Peyer's patch (tissue), 4 donors: Measurements from ENCODE around the gene HOMEZ. TPM values are rescaled to one million over a fixed set of nuclear protein-coding genes. Genes with fewer than 3 reads are reported as not detected.
A peak's percentile ranks its signal among the peaks of the same experiment; 100 is the strongest.

ENCODE experiments used
- DNase-seq, 3 donors: peaks; one replicate each; pipeline ENCODE4 v3.0.0-alpha.2; 2017 to 2019
- H3K27ac ChIP-seq, 4 donors: fragments of 200-600 bp; sonication (generic); one replicate each; pipeline ENCODE4 v1.5.1; 2016 to 2019
- H3K27me3 ChIP-seq, 2 donors: fragments of 200-600 bp; sonication (generic); one replicate each; pipeline ENCODE4 v1.5.1; 2019
- H3K36me3 ChIP-seq, 3 donors: fragments of 200-600 bp; sonication (generic); one replicate each; pipeline ENCODE4 v1.5.1; 2016 to 2019
- H3K4me1 ChIP-seq, 4 donors: fragments of 200-600 bp; sonication (generic); one replicate each; pipeline ENCODE4 v1.5.1; 2016 to 2019
- H3K4me3 ChIP-seq, 4 donors: fragments of 200-600 bp; sonication (generic); 1 replicate in 3 of 4; 2 replicates in 1 of 4; pipeline ENCODE4 v1.5.1; 2016 to 2019; ENCODE audit warnings: mild to moderate bottlenecking in 1 of 4
- H3K9me3 ChIP-seq, 4 donors: fragments of 200-600 bp; sonication (generic); one replicate each; pipeline ENCODE4 v1.5.1; 2016 to 2019; ENCODE audit warnings: mild to moderate bottlenecking in 1 of 4
- POLR2A ChIP-seq, 2 donors: fragments of 450-650 bp; IDR thresholded peaks; one replicate each; pipeline ENCODE4 v1.5.1; 2017; ENCODE audit warnings: antibody characterized with exemption in 2 of 2, mild to moderate bottlenecking in 2 of 2, moderate library complexity in 2 of 2
- total RNA-seq, 4 donors: library from RNA; depleted of rRNA; stranded (reverse); fragments of >200 nt; gene quantifications; one replicate each; pipeline ENCODE4 v1.1.0, GENCODE V29; 2016
- TF ChIP-seq, protein P1 (sequence below), 6 experiments: fragments of 450-650 bp in 4 of 6; fragments of 200-600 bp in 2 of 6; sonication (generic) in 1 of 6; IDR thresholded peaks; one replicate each; pipeline ENCODE4 v1.5.1; 2017 to 2019; ENCODE audit warnings: antibody characterized with exemption in 6 of 6, mild to moderate bottlenecking in 3 of 6, moderate library complexity in 1 of 6

The HOMEZ gene
- total RNA-seq, 4 donors from 2014 or later: 10.5 to 23.9 (median 15.0) TPM

DNA sequence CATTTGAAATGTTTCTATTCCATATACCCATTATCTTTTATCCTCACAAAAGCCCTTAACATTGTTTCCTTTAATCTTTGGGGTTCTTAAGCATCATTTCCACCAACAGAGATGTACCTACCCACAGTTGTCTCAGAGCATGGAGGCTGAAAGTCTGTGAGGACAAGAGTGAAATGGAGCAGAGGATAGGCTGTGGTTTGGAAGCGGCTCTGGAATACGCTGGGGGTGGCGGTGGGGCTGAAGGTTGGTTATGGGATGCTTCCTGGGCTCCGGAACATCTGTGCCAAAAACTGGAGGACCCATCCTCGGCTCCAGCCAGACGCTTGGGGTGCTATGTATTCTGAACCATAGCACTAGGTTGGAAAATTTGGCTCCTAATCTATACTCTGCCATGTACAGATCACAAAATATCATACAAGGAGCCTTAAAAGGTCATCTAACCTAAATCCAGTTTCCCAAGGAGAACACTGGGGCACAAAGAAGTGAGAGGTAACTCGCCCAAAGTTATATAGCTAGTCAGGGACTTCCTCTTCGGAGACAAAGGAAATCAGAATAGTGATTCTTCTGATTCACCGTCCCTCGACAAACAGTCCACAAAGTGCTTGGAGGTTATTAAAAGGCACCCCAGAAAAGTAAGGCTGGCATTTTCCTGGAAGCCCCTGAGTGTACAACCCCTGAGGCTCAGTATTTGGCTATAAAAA is 14.2 kb upstream of the HOMEZ start:
- Histone ChIP-seq H3K9me3 (no peaks in the 10 kb centered on the region), H3K27ac (peak overlapping the region; percentile 97 to 100 (median 100)), H3K27me3 (no peaks in the 10 kb centered on the region), H3K4me1 (peaks cover 0 to 16% (median 2%) of the 10 kb centered on the region in 4 donors), H3K36me3 (peaks cover 0 to 19% (median 0%) of the 10 kb centered on the region in 3 donors), H3K4me3 (peak overlapping the region; percentile 76 to 96 (median 82))
- DNase-seq: no peak
- TF ChIP-seq, protein P1, sequence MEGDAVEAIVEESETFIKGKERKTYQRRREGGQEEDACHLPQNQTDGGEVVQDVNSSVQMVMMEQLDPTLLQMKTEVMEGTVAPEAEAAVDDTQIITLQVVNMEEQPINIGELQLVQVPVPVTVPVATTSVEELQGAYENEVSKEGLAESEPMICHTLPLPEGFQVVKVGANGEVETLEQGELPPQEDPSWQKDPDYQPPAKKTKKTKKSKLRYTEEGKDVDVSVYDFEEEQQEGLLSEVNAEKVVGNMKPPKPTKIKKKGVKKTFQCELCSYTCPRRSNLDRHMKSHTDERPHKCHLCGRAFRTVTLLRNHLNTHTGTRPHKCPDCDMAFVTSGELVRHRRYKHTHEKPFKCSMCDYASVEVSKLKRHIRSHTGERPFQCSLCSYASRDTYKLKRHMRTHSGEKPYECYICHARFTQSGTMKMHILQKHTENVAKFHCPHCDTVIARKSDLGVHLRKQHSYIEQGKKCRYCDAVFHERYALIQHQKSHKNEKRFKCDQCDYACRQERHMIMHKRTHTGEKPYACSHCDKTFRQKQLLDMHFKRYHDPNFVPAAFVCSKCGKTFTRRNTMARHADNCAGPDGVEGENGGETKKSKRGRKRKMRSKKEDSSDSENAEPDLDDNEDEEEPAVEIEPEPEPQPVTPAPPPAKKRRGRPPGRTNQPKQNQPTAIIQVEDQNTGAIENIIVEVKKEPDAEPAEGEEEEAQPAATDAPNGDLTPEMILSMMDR (IDR thresholded peaks at IDR 0.05): no peak
- TF ChIP-seq POLR2A (IDR thresholded peaks at IDR 0.05): no peak

DNA sequence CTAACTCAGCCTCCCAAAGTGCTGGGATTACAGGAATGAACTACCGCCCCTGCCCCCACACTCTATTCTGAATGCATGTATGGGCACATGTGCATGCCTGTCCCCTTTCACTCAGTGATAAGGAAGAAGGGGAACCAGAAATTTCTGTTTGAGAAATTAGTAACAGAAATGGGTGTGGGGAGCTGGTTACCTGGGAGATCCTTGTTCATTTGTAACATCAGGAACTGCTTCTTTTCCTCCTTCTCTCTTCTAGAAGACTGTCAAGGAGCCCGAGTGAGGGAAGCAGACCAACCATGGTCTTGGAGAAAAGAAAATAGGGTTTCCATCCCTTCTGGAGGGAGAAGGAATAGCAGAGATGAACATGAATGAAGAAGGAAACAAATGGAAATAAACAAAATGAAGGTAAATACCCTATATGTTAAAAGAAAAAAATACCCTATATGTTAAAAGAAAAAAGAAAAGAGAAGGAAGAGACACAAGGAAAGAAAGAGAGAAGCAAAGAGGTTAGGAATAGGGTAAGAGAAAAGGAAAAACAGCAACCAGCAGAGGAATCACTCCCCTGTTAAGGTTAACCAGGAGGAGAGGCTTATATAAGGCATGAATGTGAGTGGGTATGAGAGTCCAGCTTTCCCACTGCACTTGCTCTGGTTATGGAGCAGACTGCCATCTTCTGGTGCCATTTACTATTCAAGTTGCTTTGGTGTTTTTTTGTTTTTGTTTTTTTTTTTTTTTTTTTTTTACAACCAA is 13.5 kb upstream of the HOMEZ start:
- Histone ChIP-seq H3K27ac (peak overlapping the region in 1 of 4 donors; percentile 6), H3K4me1 (peaks cover 0 to 24% (median 2%) of the 10 kb centered on the region in 4 donors), H3K27me3 (no peaks in the 10 kb centered on the region), H3K4me3 (no peak overlapping the region), H3K9me3 (no peaks in the 10 kb centered on the region), H3K36me3 (peaks cover 0 to 19% (median 0%) of the 10 kb centered on the region in 3 donors)
- TF ChIP-seq, protein P1 (IDR thresholded peaks at IDR 0.05): peak in 3 of 6 experiments; percentile 33 to 45 (median 34)
- TF ChIP-seq POLR2A (IDR thresholded peaks at IDR 0.05): no peak
- peak in 1 of 3 donors; percentile 62 for DNase-seq

- DNase-seq: no peak
- no peak overlapping the region for H3K4me3 ChIP-seq
- H3K9me3 ChIP-seq: no peaks in the 10 kb centered on the region
- no peak overlapping the region for H3K27ac ChIP-seq
- no peak for TF ChIP-seq POLR2A (IDR thresholded peaks at IDR 0.05)
- TF ChIP-seq, protein P1 (IDR thresholded peaks at IDR 0.05): no peak
- peaks cover 0 to 25% (median 2%) of the 10 kb centered on the region in 4 donors for H3K4me1 ChIP-seq
- peaks cover 0 to 19% (median 0%) of the 10 kb centered on the region in 3 donors for H3K36me3 ChIP-seq
- no peaks in the 10 kb centered on the region for H3K27me3 ChIP-seq
Measured at GRCh38 chr14:23297611-23298277, 11.8 kb upstream of the HOMEZ start.

- Histone ChIP-seq H3K27me3 (no peaks in the 10 kb centered on the region), H3K4me1 (peaks cover 0 to 25% (median 2%) of the 10 kb centered on the region in 4 donors), H3K27ac (no peak overlapping the region), H3K4me3 (no peak overlapping the region), H3K9me3 (no peaks in the 10 kb centered on the region), H3K36me3 (peaks cover 0 to 19% (median 0%) of the 10 kb centered on the region in 3 donors)
- DNase-seq: no peak
- TF ChIP-seq, protein P1 (IDR thresholded peaks at IDR 0.05): no peak
- TF ChIP-seq POLR2A (IDR thresholded peaks at IDR 0.05): no peak
Measured at GRCh38 chr14:23297096-23297495, 11.2 kb upstream of the HOMEZ start.

- H3K4me3 ChIP-seq: no peak overlapping the region
- peaks cover 0 to 19% (median 0%) of the 10 kb centered on the region in 3 donors for H3K36me3 ChIP-seq
- H3K9me3 ChIP-seq: no peaks in the 10 kb centered on the region
- TF ChIP-seq, protein P1 (IDR thresholded peaks at IDR 0.05): no peak
- TF ChIP-seq POLR2A (IDR thresholded peaks at IDR 0.05): no peak
- DNase-seq: no peak
- no peaks in the 10 kb centered on the region for H3K27me3 ChIP-seq
- peaks cover 0 to 25% (median 2%) of the 10 kb centered on the region in 4 donors for H3K4me1 ChIP-seq
- no peak overlapping the region for H3K27ac ChIP-seq
Measured at GRCh38 chr14:23296012-23296777, 10.3 kb upstream of the HOMEZ start.
